ENCODE measurements around the gene VPS41.
"Not testable (repeated sequence)": the region's sequence is repeated elsewhere in the genome, so short reads cannot be mapped to it uniquely, and the experiment has no call there.

Gene VPS41

DNA sequence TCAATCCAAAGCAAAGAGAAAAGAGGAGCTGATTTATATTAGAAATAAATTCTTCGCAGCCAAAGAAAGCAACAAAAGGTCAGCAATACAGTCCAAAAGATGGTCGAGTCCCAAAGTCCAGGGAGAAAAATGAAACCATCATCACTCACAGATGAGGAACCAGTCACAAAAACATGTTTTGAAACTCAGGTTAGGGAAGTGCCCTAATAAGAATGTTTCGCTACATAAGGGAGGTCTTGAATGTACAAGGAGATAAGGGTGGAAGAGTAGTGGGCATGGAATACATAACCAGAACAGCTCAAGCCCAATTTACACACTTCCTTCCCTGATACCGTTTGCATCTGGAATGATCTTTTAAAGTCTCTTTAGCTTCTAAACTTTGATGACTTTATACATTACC lies 53.6 kb downstream of the VPS41 start:
- DNase-seq (ENCODE audit: low read depth in 2 of 2) = no peak

DNA sequence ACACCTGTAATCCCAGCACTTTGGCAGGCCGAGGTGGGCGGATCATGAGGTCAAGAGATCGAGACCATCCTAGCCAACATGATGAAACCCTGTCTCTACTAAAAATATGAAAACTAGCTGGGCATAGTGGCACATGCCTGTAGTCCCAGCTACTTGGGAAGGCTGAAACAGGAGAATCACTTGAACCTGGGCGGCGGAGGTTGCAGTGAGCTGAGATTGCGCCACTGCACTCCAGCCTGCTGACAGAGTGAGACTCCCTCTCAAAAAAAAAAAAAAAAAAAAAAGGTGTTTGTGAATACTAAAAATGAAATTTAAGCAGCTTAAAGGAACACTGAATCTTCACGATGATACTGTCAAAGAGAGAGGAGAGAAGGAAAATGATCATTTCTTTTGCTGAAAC lies 54.0 kb downstream of the VPS41 start:
- not testable (repeated sequence) for DNase-seq (ENCODE audit: low read depth in 2 of 2)

DNA sequence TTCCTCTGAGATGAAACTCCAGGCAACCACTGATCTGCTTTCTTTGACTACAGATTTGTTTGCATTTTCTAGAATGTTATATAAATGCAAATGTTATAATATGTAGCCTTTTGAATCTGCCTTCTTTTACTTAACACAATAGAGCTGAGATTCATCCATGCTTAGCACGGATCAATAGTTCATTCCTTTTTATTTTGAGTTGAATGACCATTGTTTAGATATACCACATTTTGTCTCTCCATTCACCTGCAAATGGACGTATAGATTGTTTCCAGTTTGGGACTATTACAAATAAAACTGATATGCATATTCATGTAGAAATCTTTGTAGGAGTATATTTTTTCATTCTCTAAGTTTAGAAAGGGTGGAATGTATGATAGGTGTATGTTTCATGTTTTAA lies 57.7 kb downstream of the VPS41 start:
- DNase-seq (ENCODE audit: low read depth in 2 of 2) = no peak

DNA sequence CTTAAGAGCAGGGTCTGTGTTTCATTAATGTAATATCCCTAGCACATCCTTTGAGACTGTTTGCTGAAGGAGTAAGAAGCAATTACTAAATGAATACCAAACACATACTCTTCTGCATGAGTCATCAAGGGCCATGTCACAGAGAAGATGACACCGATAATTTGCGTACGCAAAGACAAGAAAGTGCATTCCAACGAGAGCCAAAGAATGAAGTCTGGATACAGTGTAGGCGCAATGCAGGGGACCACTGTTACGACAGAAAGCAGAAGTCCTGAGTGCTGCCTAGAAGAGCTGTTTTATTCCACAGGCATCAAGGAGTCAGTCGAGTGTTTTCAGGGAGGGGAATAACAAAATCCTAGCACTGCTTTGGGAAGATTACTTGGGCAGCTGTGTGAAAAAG lies 62.7 kb downstream of the VPS41 start:
- DNase-seq (ENCODE audit: low read depth in 2 of 2) = no peak

DNA sequence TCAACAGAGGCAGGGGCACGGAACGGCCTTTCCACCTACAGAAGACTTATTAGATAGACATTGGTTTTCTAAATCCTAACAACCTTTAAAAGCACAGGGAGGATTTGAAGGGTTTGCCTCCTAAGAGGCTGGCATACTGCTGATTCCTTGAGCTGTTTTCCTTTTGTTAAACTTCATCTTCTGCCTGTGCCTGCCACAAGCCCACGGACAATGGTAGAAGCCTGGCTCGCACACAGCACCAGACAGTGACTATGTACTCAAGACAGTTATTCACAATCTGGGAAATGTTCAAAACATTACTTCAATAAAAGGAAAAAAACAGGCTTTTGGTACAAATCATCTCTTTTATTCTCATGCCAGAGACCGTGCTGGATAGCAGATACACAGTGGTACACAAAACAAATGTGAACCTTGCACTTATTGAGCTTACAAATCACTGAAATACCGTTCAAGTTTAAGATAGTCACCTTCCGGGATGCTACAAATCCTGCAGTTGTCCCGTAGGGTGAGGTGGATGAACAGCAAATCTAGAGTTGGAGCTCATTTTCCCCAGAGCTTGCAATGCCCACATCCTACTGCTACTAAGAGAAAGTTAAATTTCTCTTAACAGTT lies 63.9 kb downstream of the VPS41 start:
- no peak for DNase-seq (ENCODE audit: low read depth in 2 of 2)

DNA sequence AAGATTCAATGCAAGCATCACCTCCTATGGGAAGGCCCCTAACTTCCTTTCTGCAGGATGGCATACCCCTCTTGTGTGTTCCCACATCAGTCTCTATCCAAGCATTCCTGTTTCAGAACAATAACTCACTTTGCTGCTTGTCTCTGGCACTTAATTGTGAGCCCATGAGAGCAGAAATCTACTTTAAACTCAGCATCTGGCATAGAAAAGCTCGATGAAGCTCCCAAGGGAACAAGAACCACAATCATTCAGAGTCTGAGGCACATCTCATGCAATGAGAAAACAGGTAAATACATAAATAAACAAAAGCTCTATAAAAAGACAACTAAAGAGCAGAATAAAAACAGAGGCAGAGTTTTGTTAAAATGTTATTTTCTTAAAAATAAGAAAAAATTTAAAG lies 66.2 kb downstream of the VPS41 start:
- no peak for DNase-seq (ENCODE audit: low read depth in 2 of 2)

DNA sequence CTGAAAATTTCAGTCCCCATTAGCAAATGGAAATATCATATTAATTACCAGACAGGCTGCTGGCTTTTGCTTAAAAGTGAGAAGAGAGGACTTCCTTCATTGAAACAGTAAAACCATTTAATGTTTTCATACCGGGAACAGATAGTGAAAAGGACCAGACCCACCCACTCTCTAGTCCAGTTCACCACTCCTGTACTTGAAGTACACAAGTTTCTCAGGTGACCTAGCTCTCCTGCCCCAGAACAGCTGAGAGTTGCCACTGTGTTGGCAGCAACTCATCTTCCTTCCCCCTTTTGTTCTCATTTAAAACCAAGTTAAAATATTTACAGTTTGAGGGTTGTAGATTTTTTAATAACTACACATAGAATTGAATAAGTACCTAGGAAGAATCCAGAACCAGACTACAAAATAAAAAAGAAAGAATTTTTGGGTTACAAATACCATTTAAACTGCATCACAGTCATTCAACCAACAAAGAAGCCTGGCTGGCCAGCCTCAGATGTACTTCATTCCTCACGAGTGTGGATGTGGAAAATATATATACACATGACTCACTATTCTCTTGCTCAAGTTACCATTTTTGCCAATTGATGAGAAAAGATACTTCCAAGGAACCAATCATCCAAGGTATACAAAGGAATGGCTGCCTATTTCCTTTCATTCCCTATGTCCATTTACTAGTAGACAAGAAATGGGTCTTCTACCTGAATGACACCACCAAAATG lies 68.1 kb downstream of the VPS41 start:
- DNase-seq (ENCODE audit: low read depth in 2 of 2) = no peak

DNA sequence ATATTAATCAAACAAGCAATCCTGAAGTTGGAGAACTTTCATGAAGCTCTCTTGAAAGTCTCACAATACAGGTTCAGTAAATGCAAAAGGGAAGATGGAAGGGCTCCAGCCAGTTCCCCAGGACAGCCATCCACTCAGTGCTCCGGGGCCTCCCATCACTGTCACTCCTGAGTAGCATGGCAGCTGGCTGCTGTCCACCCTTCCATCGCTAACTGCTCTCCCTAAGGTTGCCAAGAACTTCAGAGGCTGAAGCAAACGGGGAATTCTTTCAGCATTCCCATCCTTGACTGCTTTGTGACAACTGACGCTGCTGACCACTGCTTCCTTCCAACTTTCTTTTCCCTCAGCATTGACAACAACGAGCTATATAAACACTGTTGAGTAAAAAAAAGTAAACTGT lies 69.1 kb downstream of the VPS41 start:
- no peak for DNase-seq (ENCODE audit: low read depth in 2 of 2)

DNA sequence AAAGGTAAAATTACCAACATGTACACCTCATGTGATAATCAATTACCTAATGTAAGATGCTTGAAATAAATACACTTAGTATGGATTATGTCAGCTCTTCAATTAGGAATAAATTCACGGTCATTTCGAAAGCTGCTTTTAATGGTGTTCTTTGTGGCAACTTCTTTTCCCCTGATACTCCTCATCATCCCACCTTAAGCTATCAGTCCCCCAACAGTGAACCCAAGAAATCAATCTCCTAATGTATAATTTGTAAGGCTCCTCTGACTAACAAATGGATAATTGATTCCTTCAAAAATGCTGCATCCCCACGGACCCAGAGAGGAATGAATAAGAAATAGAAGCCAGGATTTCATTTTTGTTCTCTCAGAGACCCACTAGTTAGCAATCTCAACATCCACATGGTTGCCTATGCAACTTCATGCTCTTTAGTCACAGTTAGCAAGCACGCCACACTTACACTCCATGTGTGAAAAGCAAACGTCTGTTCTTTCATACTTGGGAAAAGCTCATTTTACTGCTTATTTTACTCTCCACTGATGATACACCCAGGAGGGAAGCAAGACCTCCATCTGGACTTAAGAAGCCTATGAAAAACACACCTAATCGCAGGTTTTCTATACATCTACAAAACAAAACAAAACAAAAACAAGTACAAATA lies 70.1 kb downstream of the VPS41 start:
- DNase-seq (ENCODE audit: low read depth in 2 of 2) = no peak

DNA sequence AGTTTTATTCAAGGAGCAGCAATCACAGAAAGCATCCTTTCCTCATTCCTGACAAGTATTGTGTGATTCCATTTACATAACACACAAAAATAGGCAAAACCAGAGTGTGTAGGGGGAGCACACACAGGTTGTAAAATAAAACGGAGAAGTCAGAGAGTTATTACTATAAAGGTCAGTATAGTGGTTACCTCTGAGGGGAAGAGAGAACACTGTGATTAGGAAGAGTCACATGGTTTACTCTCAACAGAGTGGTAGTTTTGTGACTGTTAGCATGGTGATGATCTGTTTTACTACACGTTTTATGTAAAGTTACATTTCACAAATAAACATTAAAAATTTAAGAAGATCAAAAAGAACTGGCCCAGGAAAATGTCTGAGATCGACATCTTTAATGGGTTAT lies 74.6 kb downstream of the VPS41 start:
- no peak for DNase-seq (ENCODE audit: low read depth in 2 of 2)

DNA sequence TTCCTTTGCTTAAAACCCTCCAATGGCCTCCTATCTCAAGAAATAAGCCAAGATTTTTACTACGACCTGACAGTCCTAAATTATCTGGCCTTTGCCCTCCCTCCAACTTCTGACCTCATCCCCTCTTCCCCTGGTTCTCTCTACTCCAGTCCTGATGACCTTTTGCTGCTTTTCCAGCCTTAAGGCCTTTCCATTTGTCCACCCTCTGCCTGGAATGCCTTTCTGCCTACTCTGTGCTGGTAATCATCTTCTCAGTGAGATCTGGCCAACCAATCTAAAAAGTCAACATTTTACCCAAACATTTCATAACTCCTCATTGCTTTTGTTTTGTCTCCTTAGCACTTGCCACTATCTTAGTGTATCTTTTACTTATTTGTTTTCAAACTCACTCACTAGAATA lies 75.7 kb downstream of the VPS41 start:
- DNase-seq (ENCODE audit: low read depth in 2 of 2) = no peak

DNA sequence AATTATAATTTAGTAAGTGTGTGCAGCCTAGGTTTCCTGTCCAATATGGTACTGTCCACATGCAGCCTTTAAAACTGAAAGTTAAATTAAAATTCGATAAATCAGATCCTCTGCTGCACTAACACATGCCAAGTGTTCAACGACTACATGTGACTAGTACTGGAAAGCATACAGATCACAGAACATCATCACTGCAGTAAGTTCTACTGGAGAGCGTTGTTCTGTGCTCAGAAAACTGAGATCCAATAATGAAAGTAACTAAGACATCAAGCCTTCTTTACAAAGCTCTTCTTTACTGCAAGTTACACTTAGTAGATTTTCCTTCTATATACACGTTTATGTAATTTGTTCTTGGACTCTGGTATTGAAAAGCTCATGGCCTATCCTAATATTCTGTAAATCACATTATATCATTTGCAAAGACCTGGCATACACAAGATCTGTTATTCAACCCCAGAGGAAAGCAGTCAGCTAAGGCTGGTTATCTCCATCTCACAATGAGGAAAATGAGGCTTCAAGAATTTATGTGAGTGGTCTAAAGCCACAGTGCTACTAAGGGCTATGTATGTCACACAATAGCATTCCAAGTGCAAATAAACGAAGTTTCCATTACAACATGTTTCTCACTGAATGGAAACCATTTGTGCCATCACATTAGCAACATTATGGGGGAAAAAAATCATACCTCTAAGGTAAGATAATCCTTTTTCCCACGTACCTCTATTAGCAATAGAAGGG lies 77.6 kb downstream of the VPS41 start:
- no peak for DNase-seq (ENCODE audit: low read depth in 2 of 2)

DNA sequence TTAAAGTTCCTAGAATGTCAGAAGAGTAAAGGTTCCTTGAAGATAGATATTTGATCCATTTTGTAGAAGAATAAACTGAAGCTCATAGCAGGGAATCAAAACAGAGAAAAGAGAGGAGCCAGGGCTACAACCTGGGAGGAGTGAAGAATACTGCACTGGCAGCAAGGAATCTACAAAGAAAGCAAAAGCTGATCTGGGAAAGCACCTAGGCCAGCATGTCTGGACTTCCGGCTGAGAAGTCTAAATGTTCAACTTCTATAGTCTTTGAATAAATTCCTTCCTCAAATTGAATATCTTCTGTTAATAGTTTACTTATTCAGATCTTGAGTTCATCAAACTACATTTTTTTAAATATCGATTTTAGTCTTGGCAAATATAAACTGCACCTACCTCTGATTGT lies 78.2 kb downstream of the VPS41 start:
- no peak for DNase-seq (ENCODE audit: low read depth in 2 of 2)

DNA sequence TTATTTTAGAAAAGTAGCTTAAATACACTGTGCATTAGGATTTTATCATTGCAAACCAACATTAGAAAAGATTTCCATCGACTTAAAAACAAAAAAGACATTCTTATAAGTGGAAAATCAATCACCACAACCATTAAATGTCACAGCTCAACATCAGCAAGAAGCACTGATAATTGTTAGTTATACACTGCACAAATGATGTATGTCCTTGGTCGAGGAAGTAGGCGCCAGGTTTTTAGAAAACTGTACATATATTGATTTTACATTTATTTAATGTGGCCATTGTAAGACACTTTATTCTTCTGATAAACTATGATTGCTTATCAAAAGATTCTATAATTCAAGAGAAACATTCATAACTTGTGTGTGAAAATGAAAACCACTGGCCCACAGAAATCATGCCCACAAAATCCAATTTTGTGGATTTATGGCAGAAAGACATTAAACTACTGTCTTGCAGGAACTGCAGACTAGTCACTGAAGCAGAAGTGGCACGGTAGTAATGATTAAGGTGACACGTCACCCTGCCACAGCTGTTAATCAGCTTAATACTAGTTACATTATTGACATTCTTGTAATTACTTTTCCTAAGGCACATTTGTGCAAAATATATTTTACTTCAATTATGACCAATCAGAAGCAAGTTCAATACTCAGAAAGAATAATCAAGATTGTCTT lies 79.4 kb downstream of the VPS41 start:
- DNase-seq (ENCODE audit: low read depth in 2 of 2) = no peak

DNA sequence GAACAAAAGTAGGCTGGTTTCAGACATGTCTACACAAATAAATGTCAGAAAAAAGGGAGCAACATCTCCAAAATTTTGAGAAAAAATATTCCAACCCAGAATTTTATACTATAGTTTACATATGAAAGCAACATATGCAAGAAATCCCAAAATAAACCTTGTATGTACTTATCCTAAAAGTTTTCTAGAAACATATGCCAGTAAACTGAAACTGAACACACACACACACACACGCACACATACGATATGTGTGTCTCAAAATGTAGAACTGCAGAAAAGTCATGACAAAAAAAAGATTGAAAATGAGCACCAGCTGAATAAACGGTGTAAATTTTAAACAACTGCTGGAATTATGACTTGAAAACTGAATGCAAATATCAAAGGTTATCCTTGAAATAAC lies 81.0 kb downstream of the VPS41 start:
- no peak for DNase-seq (ENCODE audit: low read depth in 2 of 2)

DNA sequence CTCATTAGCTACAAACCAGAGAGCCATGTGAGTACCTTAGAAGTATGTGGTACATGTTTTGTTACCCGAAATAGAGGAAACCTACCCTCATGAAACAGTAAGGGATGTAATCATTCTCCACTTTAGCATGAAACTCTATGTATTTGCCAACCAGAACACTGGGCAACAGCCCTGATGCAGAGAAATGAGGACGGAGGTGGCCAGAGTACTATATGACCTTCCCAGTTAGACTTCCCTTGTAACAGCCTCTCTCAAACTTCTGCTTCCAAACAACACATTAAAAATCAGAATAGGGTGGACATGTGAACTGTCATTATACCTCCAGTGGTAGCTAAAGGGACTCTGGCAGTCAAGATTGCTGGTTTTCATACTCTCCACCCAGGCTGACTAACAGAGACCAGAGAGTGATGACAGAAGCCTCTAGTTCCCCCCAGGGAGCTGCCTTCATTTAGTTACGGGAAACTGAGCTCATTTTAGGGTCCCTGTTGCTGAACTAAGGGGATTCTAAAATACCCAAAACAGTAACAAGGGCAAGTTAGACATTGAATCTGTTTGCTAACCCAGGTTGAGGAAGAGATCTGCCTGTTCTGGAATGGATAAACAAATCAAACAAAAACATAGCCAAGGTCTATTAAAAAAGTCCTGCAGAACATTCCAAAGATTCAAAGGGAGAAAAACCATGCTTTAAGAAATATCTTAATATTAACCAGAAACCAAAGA lies 83.1 kb downstream of the VPS41 start:
- DNase-seq (ENCODE audit: low read depth in 2 of 2) = no peak

DNA sequence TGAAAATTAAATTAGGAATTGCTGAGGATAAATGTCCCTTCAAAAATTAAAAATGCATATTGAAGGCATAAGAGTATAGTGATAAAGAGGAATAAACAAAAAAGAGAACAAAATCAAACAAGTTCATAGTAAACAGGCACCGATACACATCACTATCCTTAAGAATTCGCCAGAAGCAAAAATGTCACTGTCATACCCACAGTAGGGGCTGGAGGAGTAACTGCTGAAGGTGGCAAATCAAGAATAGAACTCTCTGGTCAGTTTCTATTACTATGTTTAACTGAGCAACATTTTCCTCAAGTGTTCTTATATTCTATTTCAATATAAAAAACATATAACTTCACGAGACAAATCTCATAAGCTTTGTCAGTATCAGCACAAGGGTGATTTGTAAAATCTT lies 84.0 kb downstream of the VPS41 start:
- DNase-seq (ENCODE audit: low read depth in 2 of 2) = no peak

DNA sequence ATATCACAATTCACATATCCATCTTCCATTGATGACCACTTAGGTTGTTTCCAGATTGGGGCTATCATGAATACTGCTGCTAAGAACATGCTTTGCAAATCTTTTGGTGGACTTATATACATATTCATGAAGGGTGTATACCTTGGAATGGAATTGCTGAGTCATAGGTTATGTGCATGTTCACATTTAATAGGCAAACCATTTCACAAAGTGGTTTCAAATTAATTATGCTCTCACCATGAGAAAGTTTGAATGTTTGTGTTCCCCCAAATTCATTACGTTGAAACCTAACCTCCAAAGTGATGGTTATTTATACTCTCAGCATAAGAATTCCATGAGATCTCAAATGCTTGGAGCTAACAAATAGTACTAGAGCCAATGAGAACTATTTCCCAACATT lies 86.4 kb downstream of the VPS41 start:
- DNase-seq (ENCODE audit: low read depth in 2 of 2) = no peak

DNA sequence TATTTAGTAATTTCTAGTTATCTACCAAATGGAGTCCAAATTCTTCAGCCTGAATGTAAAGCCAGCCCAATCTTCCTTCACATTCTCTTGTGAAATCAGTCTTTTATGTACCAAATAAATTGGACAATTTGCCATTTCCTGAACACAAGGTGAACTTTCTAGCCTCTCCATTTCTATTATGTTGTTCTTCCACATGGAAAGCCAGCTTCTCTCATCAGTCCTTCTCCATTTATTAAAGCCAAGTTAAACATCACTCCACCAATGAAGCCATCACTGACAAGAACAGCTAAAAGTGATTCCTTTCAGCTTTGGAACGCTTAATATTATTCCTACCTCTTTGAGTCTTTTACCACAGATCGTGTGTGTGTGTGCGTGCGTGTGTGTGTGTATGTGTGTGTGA lies 88.4 kb downstream of the VPS41 start:
- DNase-seq (ENCODE audit: low read depth in 2 of 2) = no peak

DNA sequence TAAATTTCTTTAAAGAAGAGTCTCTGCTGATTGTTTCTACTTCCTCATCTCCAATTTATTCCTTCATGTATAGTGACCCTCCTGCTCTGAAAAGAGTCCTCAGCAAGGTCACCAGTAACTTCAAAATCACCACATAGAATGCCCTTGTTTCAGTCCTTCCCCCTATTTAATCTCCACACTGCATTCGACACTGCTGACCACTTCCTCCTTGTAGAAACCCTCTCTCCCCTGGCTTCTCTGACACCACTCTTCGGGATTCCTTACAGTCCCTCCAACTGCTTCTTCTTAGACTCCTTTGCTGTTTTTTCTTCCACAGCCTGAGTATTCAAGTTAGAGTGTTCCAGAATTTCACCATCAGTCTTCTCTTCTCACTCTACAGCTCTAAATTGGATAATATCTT lies 89.5 kb downstream of the VPS41 start:
- DNase-seq (ENCODE audit: low read depth in 2 of 2) = no peak

DNA sequence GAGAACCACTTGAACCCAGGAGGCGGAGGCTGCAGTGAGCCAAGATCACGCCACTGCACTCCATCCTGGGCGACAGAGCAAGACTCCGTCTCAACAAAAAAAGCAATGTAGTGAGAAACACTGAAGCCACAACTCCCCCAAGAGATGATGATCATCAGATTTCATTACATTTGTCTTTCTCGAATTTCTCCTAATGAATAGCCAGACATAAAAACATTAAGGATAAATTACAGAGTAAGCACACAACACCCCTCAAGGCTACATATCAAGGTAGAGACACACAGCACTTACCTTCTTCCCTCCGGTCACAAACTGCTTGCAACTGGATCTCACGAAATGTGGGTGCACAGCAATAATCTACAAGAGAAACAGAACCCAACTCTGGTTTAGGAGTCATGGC lies 91.5 kb downstream of the VPS41 start:
- DNase-seq (ENCODE audit: low read depth in 2 of 2) = no peak

DNA sequence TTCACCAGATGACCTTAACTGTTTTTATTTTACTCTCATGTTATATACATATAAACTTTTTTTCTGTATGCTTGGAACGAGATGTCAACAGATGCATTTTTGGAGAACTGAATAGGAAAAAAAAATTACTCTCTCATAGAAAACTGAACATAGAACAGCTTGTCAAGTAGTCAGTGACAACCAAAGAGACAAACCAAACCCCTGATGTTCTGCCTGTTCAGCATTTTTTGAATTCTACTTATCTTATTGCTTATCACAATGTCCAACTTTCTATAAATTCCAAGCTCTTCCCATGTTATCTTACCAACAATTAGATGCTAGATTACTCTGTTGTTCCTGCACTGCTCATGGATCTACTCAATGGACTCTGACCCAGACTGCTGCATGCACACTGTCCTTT lies 95.2 kb downstream of the VPS41 start:
- no peak for DNase-seq (ENCODE audit: low read depth in 2 of 2)
